ENCODE data around the gene CENPQ.

Gene CENPQ

DNA sequence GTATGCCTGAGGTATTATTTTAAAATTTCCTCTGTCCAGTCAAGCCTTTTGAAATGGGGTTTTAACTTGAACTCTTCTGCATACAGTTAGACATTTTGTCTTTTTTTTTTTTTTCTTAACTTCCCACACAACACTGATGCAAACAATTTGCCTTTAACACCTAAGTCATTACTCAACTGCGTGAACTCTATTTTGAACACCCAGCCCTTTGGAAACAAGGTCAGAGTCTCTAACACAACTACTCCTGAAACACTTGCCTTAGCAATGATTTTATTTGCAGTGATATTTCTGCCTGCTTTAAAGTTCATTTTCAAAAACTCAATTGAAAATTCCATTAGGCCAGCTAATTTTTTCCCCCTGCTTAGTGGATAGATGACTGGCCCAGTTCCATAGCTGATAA is 60.7 kb downstream of the CENPQ start:
- DNase-seq (ENCODE audit: low spot score), result no peak
- TF ChIP-seq, protein P1, sequence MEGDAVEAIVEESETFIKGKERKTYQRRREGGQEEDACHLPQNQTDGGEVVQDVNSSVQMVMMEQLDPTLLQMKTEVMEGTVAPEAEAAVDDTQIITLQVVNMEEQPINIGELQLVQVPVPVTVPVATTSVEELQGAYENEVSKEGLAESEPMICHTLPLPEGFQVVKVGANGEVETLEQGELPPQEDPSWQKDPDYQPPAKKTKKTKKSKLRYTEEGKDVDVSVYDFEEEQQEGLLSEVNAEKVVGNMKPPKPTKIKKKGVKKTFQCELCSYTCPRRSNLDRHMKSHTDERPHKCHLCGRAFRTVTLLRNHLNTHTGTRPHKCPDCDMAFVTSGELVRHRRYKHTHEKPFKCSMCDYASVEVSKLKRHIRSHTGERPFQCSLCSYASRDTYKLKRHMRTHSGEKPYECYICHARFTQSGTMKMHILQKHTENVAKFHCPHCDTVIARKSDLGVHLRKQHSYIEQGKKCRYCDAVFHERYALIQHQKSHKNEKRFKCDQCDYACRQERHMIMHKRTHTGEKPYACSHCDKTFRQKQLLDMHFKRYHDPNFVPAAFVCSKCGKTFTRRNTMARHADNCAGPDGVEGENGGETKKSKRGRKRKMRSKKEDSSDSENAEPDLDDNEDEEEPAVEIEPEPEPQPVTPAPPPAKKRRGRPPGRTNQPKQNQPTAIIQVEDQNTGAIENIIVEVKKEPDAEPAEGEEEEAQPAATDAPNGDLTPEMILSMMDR (IDR thresholded peaks at IDR 0.05; ENCODE audit: extremely low read depth, insufficient read depth, missing control alignments), result no peak
- in situ Hi-C loops (cut with MboI; ENCODE audit: low pct_unique_long_range_greater_than_20kb, low sequenced_read_pairs, unreplicated experiment), result no loop called here

DNA sequence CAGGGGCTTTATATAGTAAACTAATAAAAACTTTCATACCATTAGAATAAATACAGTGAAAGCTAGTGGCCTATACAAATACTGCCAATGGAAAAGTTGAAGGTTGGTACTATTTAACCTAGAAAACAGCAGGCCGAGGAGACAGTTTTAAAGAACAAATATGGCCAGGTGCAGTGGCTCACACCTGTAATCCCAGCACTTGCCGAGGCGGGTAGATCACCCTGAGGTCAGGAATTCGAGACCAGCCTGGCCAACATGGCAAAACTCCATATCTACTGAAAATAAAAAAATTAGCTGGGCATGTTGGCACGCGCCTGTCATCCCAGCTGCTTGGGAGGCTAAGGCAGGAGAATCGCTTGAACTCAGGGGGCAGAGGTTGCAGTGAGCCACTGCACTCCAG is 61.4 kb downstream of the CENPQ start:
- DNase-seq (ENCODE audit: low spot score), result no peak
- TF ChIP-seq, protein P1 (IDR thresholded peaks at IDR 0.05; ENCODE audit: extremely low read depth, insufficient read depth, missing control alignments), result no peak

DNA sequence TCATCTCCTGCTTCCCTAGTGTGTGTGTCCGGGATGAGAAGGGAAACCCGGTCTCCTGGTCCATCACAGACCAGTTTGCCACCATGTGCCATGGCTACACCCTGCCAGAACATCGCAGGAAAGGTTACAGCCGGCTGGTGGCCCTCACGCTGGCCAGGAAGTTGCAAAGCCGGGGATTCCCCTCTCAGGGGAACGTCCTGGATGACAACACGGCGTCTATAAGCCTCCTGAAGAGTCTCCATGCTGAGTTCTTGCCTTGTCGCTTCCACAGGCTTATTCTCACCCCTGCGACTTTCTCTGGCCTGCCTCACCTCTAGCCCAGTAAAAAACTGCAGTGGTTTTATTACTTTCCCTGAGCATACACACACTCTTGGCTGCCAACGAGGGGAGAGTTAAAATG is 63.4 kb downstream of the CENPQ start:
- in situ Hi-C loops (cut with MboI; ENCODE audit: low pct_unique_long_range_greater_than_20kb, low sequenced_read_pairs, unreplicated experiment), result no loop called here
- TF ChIP-seq, protein P1 (IDR thresholded peaks at IDR 0.05; ENCODE audit: extremely low read depth, insufficient read depth, missing control alignments), result no peak
- DNase-seq (ENCODE audit: low spot score), result no peak

More for the DNA sequence above, 61.4 kb downstream of the CENPQ start:
- in situ Hi-C loops (cut with MboI; ENCODE audit: low pct_unique_long_range_greater_than_20kb, low sequenced_read_pairs, unreplicated experiment), result no loop called here

DNA sequence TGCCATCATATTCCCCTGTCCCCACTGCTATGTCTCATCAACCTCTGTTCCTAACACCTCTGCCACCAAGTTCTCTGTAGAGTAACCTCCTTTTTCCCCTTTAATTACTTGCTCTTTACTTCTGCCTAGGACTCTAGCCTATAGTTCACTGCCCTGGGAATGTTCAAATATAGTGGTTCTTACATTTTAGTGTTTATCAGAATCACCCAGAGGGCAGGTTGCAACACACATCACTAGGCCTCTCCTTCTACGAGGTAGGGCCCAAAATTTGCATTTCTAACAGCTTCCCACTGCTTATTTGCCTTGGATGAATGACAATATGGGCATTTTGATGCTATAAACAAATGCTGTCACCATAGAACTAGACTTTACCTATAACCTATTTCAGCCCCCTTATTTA is 64.2 kb downstream of the CENPQ start:
- TF ChIP-seq, protein P1 (IDR thresholded peaks at IDR 0.05; ENCODE audit: extremely low read depth, insufficient read depth, missing control alignments), result no peak
- in situ Hi-C loops (cut with MboI; ENCODE audit: low pct_unique_long_range_greater_than_20kb, low sequenced_read_pairs, unreplicated experiment), result no loop called here
- DNase-seq (ENCODE audit: low spot score), result no peak

DNA sequence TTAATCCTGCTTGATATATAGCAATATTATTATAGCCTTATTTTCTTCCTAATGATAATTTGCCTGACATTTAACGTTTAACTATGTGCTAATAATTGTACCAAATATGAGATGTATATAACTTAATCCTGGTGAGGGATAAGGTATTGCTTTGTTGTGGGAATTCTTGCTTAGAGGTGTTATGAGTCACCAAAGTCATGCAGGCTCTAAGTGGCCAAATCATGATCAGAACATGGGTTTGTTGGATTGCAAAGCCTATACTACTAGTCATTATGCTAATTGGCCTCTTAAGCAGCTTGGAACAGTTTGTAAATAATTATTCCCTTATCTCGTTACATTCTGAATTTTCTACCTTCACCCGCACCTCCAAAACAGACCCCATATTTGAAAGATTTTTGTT is 65.4 kb downstream of the CENPQ start:
- TF ChIP-seq, protein P1 (IDR thresholded peaks at IDR 0.05; ENCODE audit: extremely low read depth, insufficient read depth, missing control alignments), result no peak
- in situ Hi-C loops (cut with MboI; ENCODE audit: low pct_unique_long_range_greater_than_20kb, low sequenced_read_pairs, unreplicated experiment), result no loop called here
- DNase-seq (ENCODE audit: low spot score), result no peak

DNA sequence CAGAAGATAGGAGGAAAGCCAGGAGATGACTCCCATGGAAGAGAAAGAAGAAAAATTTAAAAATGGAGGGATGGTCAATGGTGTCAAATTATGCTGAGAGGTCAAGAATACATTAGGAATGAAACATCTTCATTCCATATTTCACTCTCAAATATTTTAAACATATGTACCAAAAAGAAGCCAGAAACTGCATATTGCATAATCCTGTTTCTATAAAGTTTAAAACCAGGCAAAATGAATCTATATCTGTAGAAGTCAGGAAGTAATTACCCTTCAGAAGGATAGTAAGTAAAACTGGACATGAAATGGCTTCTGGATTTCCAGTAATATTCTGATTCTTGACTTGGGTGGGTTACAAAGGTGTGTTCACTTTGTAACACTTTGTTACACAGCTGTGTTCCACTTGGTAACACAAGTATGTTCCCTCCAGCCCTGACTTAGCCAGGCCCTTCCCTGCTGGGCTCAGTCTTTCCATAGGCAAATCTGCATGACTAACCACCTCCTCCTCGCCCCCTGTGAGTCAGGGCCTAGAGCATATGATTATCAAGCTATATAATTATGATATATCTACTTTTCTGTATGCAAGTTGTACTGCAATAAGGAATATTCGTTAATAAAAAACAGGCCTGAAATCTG is 67.1 kb downstream of the CENPQ start:
- DNase-seq (ENCODE audit: low spot score), result no peak
- TF ChIP-seq, protein P1 (IDR thresholded peaks at IDR 0.05; ENCODE audit: extremely low read depth, insufficient read depth, missing control alignments), result no peak
- in situ Hi-C loops (cut with MboI; ENCODE audit: low pct_unique_long_range_greater_than_20kb, low sequenced_read_pairs, unreplicated experiment), result no loop called here

Measured in GM13977 (cell line).